NCI-H1417 treated with DMSO at 0.1 percent for 48 hours (cell line): ENCODE results near the gene COL8A1.

Source experiments
- DNase-seq: peaks from one replicate; lab custom pipeline; 2025; lab: John Stamatoyannopoulos, UW

The COL8A1 gene

DNA sequence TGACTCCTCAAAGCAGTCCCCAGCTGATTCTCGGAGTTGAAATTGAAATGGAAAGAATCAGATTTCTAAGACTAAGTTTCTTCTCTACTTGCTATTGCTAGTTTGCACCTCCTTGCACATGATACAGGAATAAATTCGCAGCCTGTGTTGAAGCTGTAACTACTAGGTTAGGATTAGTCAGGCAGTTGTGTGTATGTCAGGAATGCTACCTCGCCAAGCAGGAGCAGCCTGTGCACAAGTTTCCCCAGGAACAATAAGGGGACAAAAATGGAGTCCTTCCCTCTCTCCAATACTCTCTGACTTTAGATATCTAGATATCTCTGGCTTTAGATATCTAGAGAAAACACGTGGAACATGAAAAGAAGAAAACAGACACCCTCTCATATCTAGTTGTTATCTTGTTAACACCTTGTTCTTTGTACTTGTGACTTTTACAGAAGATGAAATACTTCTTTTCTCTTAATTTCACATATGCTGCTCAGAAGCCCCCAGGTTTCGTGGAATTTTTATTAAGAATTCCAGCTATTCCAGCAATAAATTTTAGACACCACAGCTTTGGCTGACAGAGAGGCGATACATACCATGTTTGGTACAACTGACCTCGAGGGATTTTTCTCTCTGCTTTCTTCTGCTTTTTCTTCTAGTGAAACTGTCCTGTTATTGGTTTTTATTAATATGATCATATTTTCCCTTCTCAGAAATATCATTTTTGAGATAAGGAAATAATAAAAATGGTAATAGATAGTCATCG, 123.2 kb downstream of the COL8A1 start:
- no peak for DNase-seq

DNA sequence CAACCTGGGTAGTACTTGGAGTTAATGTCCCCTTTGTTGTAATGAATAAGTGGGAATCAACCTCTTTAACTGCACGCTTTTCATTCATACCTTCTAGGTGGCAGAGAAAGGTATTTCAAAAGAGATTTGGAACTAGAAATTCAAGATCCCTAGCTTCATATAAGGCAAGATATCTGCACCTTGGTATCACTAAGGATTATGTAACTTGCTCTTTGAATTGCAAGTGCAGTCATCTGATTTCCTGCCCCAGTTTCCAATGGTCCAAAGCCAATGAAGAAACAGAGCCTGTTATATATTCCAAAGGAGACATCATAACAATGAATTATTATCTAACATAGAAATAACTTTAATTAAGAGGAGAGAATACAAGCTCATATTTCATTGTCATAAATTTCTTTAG, 124.5 kb downstream of the COL8A1 start:
- no peak for DNase-seq

GRCh38 chr3:99764377-99764776, 126.0 kb downstream of the COL8A1 start:
- no peak for DNase-seq

DNA sequence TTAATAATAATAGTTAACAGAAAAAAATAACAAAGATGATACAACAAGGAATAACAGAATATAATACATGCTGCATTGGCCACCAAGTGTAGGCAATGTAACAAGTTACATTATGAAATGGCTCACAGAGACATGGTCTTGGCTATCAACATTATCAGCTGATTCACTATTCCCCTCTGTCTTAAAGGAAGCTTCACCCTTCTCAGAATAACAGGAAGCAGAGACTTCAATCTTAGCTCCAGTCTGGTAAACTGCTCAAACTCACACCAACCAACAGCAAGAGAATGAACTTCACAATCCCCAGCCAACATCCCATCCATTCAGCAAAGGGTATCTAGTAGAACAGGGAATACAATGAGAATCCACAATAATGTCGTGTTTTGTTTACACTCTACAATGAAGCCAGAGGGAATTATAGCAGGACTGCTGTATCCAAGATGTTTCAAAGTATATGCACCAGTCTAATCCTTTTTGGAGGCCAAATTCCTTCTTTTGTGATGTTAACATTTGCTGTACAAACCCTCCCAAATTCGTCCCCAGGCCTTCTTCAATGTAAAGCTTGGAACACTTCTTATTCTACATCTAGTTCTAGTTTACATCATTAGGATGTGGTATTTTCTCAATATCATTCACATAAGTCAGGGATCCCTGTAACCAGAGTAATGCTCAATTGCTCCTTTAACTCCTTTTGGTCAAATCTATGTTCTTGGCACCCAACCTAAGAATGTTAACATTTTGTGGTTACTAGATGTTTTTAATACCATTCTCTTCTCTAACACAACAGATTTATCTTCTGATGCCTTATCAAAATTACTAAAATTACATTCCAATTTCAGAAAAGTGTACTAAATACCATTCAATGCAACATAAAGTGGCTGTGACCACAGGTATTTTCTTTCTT, 126.9 kb downstream of the COL8A1 start:
- DNase-seq, result no peak

GRCh38 chr3:99767291-99767690, 128.9 kb downstream of the COL8A1 start:
- DNase-seq, result no peak

DNA sequence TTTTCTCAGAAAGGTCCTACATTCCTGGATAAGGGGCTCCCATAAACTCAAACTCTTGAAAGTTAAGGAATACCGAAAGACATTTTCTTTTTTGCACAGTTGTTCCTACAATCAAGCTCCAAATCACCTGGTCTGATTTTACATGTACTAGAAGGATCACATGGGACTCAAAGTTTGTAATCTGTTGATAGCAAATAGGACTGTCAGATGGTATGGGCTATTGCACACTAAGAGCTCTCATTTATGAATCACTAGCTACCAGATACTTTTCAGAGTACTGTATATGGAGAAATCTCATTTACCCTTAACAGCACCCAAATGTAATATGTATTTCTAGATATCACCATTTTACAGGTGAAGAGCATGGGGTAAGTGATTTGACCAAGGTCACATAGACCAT, 129.7 kb downstream of the COL8A1 start:
- DNase-seq, result no peak

- DNase-seq, result no peak
Observed at GRCh38 chr3:99768808-99769501, 130.6 kb downstream of the COL8A1 start.

DNA sequence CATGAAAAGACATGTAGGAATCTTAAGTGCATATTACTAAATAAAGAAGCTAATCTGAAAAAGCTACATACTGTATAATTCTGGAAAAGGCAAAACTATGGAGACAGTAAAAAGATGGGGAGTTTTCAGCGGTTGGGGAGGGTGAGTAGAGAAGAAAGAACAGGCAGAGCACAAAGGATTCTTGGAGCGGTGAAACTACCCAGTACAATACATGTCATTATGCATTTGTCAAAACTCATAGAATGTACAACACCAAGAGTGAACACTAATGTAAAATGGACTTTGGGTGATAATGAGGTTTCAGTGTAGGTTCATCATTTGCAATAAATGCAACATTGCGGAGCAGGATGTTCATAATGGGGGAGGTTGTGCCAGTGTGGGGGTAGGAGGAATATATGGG, 133.8 kb downstream of the COL8A1 start:
- no peak for DNase-seq

GRCh38 chr3:99772671-99773070, 134.3 kb downstream of the COL8A1 start:
- DNase-seq, result no peak

GRCh38 chr3:99774467-99774866, 136.1 kb downstream of the COL8A1 start:
- DNase-seq, result no peak

DNA sequence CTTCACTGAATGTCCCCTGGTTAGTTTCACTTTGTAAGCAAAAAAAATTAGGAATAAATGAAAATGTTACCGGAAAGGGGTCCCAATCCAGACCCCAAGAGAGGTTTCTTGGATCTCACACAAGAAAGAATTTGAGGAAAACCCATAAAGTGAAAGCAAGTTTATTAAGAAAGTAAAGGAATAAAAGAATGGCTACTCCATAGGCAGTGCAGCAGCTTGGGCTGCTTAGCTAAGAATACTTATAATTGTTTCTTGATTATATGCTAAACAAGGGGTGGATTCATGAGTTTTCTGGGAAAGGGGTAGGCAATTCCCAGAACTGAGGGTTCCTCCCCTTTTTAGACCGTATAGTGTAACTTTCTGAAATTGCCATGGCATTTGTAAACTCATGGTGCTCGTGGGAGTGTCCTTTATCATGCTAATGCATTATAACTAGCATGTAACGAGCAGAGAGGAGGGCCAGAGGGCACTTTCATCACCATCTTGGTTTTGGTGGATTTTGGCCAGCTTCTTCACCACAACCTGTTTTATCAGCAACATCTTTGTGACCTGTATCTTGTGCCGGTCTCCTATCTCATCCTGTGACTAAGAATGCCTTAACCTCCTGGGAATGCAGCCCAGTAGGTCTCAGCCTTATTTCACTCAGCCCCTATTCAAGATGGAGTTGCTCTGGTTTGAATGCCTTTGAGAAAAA, 138.3 kb downstream of the COL8A1 start:
- no peak for DNase-seq

GRCh38 chr3:99777210-99777549, 138.8 kb downstream of the COL8A1 start:
- DNase-seq, result no peak

- no peak for DNase-seq
Observed at GRCh38 chr3:99777708-99778107, 139.3 kb downstream of the COL8A1 start.

DNA sequence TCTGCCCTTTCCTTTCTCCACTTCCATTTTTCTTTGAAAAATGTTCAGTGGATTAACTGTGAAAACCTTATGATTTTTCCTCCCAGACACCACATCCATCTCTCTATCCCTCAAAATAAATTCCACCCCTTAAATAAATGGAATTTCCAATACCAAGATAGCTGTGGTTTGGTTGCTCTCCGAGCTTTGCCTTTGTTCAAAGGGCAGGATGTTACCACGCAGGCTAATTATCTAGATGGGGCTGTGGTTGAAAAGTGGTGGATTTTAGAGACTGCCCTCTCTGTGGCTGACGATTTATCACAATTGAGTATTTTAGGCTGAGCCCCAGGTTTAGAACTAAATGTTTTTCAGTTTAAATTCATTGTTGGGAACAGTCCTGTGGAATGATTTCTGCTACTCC, 142.4 kb downstream of the COL8A1 start:
- DNase-seq, result no peak

GRCh38 chr3:99781761-99782160, 143.4 kb downstream of the COL8A1 start:
- DNase-seq, result no peak

- DNase-seq, result no peak
Observed at GRCh38 chr3:99783011-99783573, 144.7 kb downstream of the COL8A1 start.

DNA sequence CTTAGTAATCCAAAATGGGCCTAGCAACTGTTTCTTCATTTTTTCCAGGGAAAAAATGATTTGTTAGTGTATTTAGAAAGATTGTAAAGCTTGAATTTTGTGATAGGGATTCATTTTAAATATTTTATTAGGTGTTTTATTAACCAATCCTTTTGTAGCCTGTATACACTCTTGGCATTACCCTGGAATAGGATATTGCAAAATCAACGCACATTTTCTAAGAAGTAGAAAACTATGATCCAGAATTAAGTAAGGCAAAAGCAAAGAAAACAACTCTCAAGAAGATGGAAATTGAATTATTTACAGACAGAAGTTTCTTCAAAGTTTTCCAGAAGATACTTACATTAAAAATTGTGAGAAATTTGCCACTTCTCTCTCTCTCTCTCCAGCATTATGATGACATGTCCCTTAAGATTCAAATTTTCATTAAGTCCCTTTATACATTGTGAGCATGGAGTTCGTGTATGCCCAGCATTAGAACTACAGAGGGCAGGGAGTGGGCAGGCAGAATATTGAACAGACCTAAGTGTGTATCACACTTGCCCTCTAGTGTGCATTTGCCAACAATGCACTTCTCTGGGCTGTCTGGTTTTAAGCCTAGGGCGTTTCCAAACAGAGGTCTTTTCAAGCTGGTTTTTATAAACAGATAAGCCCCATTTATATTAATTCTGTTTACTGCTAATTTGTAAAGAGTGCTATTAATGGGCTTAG, 150.8 kb downstream of the COL8A1 start:
- DNase-seq, result no peak

DNA sequence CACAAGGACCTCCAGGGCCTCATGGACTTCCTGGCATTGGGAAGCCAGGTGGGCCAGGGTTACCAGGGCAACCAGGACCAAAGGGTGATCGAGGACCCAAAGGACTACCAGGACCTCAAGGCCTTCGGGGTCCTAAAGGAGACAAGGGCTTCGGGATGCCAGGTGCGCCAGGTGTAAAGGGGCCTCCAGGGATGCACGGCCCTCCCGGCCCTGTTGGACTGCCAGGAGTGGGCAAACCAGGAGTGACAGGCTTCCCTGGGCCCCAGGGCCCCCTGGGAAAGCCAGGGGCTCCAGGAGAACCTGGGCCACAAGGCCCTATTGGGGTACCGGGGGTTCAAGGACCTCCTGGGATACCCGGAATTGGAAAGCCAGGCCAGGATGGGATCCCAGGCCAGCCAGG, 156.1 kb downstream of the COL8A1 start:
- DNase-seq, result no peak

GRCh38 chr3:99795573-99795972, 157.2 kb downstream of the COL8A1 start:
- no peak for DNase-seq

- no peak for DNase-seq
Observed at GRCh38 chr3:99799422-99799821, 161.0 kb downstream of the COL8A1 start.

DNA sequence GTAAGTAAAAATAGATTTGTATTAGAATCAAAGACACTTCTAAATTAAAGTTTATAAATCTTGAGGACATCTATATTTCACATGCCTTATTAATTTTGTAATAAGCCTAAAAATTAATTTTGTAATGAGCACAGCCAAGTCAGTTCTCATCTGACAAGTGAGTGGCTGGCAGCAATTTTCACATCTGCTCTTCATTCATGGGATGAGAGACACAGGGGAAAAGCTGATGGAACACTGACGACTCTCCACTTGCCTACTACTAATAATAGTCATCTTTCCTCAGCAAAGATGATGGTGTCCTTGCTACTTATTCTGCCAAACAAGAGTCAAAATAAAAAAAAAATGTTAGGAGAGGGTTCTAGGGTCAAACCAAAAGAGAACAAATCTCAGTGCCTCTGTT, 164.9 kb downstream of the COL8A1 start:
- no peak for DNase-seq
